ENCODE measurements around the gene MRTFA.

GRCh38 chr22:40363059-40363458, 273.5 kb downstream of the MRTFA start:
- no peak for TF ChIP-seq CTCF (IDR thresholded peaks at IDR 0.05)
- TF ChIP-seq POLR2AphosphoS5 (IDR thresholded peaks at IDR 0.05): no peak
- no peak for TF ChIP-seq EP300 (IDR thresholded peaks at IDR 0.05)
